ENCODE measurements around the gene AKNA. TPM values are rescaled to one million over a fixed set of nuclear protein-coding genes. Genes with fewer than 3 reads are reported as not detected.

AKNA gene
- total RNA-seq, 3 donors from 2014 or later (not counting 1 experiment from before 2014, with no cell fraction given): 577 to 743 (median 676) TPM

DNA sequence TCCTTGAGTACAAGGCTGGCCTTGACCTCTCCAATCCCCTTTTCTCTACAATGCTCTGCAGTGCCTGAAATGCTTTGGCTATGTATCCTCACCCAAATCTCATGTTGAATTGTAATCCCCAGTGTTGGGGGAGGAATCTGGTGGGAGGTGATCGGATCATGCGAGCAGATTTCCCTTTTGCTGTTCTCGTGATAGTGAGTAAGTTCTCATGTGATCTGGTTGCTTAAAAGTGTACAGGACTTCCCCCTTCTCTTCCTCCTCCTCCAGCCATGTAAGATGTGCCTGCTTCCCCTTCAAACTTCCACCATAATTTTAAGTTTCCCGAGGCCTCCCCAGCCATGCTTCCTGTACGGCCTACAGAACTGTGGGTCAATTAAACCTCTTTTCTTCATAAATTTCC lies 28.5 kb upstream of the AKNA start:
- no peak overlapping the region for H3K4me3 Mint-ChIP-seq
- Histone ChIP-seq H3K27me3 (ENCODE audit: control insufficient read depth, insufficient read depth, low read length) (no peaks in the 10 kb centered on the region), H3K27ac (ENCODE audit: low read length) (no peak overlapping the region), H3K9me3 (ENCODE audit: control insufficient read depth, insufficient read depth, low read length) (no peaks in the 10 kb centered on the region), H3K4me3 (ENCODE audit: low read length) (no peak overlapping the region), H3K36me3 (ENCODE audit: control insufficient read depth, insufficient read depth, low read length) (no peaks in the 10 kb centered on the region), H3K4me1 (ENCODE audit: control insufficient read depth, insufficient read depth, low read length) (peaks cover 7% of the 10 kb centered on the region)
- peaks cover 7 to 12% of the 10 kb centered on the region in 2 donors for H3K4me1 Mint-ChIP-seq
- no peaks in the 10 kb centered on the region for H3K27me3 Mint-ChIP-seq (ENCODE audit: low read depth in 2 of 2)
- DNase-seq: no peak
- H3K9me3 Mint-ChIP-seq: no peaks in the 10 kb centered on the region
- H3K36me3 Mint-ChIP-seq: no peaks in the 10 kb centered on the region
- no peak for ATAC-seq
- intact Hi-C loops (cut with micrococcal nuclease): no loop called here
- 86% methylated on average over 3 of the region's 5 CpGs for WGBS (ENCODE audit: insufficient coverage)
- TF ChIP-seq, protein P1, sequence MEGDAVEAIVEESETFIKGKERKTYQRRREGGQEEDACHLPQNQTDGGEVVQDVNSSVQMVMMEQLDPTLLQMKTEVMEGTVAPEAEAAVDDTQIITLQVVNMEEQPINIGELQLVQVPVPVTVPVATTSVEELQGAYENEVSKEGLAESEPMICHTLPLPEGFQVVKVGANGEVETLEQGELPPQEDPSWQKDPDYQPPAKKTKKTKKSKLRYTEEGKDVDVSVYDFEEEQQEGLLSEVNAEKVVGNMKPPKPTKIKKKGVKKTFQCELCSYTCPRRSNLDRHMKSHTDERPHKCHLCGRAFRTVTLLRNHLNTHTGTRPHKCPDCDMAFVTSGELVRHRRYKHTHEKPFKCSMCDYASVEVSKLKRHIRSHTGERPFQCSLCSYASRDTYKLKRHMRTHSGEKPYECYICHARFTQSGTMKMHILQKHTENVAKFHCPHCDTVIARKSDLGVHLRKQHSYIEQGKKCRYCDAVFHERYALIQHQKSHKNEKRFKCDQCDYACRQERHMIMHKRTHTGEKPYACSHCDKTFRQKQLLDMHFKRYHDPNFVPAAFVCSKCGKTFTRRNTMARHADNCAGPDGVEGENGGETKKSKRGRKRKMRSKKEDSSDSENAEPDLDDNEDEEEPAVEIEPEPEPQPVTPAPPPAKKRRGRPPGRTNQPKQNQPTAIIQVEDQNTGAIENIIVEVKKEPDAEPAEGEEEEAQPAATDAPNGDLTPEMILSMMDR (IDR thresholded peaks at IDR 0.05): no peak
- no peak overlapping the region for H3K27ac Mint-ChIP-seq

DNA sequence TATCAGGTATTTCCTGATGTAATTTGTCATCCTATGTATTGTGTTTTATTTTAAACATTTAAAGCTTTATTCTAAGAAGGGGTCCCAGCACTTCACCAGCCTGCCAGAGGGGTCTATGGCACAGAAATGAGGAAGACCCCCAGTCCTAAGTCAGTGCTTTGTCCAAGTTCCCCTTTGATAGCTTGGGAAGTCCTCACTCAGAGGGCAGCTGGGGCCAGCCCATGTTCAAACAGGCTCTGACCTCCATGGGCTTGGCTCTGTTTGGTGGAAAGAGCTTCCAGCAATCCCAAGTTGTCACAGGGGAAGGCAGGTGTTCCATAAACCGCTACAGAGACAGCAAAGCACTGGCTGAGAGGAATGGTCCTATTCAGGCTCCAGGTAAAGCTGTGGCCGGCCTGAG lies 26.6 kb upstream of the AKNA start:
- Histone ChIP-seq H3K4me3 (ENCODE audit: low read length) (no peak overlapping the region), H3K27me3 (ENCODE audit: control insufficient read depth, insufficient read depth, low read length) (no peaks in the 10 kb centered on the region), H3K9me3 (ENCODE audit: control insufficient read depth, insufficient read depth, low read length) (no peaks in the 10 kb centered on the region), H3K4me1 (ENCODE audit: control insufficient read depth, insufficient read depth, low read length) (peaks cover 7% of the 10 kb centered on the region), H3K36me3 (ENCODE audit: control insufficient read depth, insufficient read depth, low read length) (no peaks in the 10 kb centered on the region), H3K27ac (ENCODE audit: low read length) (no peak overlapping the region)
- ATAC-seq (no peak), DNase-seq (no peak)
- WGBS (ENCODE audit: insufficient coverage): 91% methylated on average over 2 of the region's 2 CpGs
- intact Hi-C loops (cut with micrococcal nuclease): no loop called here
- H3K9me3 Mint-ChIP-seq: no peaks in the 10 kb centered on the region
- H3K36me3 Mint-ChIP-seq: no peaks in the 10 kb centered on the region
- H3K27ac Mint-ChIP-seq: no peak overlapping the region
- H3K4me1 Mint-ChIP-seq: peaks cover 7 to 15% of the 10 kb centered on the region in 2 donors
- H3K4me3 Mint-ChIP-seq: no peak overlapping the region
- no peaks in the 10 kb centered on the region for H3K27me3 Mint-ChIP-seq (ENCODE audit: low read depth in 2 of 2)
- TF ChIP-seq, protein P1 (IDR thresholded peaks at IDR 0.05): no peak

DNA sequence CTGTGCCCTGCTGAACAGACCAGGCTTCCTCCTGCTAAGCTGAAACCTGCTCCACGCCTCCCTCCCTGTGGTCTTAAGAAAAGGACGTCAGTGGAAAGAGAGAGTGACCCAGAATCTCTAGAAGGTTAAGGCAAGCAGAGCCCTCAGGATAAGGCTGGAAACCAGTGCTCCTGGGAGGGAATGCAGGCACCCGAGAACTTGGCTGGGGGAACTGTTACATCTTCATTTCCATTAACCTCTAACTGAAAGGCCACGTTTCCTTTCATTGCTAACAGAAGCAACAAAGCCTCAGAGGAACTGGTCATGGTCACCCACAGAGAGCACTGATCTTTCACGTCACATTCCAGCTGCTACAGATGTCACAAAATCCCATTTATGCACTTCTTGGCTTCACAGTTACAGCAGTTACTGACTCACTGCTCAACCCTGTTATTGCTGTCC lies 26.1 kb upstream of the AKNA start:
- Histone ChIP-seq H3K9me3 (ENCODE audit: control insufficient read depth, insufficient read depth, low read length) (no peaks in the 10 kb centered on the region), H3K4me3 (ENCODE audit: low read length) (no peak overlapping the region), H3K27me3 (ENCODE audit: control insufficient read depth, insufficient read depth, low read length) (no peaks in the 10 kb centered on the region), H3K27ac (ENCODE audit: low read length) (no peak overlapping the region), H3K36me3 (ENCODE audit: control insufficient read depth, insufficient read depth, low read length) (no peaks in the 10 kb centered on the region), H3K4me1 (ENCODE audit: control insufficient read depth, insufficient read depth, low read length) (peaks cover 7% of the 10 kb centered on the region)
- 75% methylated on average over 5 of the region's 5 CpGs for WGBS (ENCODE audit: insufficient coverage)
- peaks cover 7 to 19% of the 10 kb centered on the region in 2 donors for H3K4me1 Mint-ChIP-seq
- TF ChIP-seq, protein P1 (IDR thresholded peaks at IDR 0.05): no peak
- no peak for ATAC-seq
- DNase-seq: no peak
- H3K4me3 Mint-ChIP-seq: no peak overlapping the region
- H3K27ac Mint-ChIP-seq: no peak overlapping the region
- intact Hi-C loops (cut with micrococcal nuclease): no loop called here
- H3K9me3 Mint-ChIP-seq: no peaks in the 10 kb centered on the region
- H3K27me3 Mint-ChIP-seq (ENCODE audit: low read depth in 2 of 2): no peaks in the 10 kb centered on the region
- no peaks in the 10 kb centered on the region for H3K36me3 Mint-ChIP-seq

DNA sequence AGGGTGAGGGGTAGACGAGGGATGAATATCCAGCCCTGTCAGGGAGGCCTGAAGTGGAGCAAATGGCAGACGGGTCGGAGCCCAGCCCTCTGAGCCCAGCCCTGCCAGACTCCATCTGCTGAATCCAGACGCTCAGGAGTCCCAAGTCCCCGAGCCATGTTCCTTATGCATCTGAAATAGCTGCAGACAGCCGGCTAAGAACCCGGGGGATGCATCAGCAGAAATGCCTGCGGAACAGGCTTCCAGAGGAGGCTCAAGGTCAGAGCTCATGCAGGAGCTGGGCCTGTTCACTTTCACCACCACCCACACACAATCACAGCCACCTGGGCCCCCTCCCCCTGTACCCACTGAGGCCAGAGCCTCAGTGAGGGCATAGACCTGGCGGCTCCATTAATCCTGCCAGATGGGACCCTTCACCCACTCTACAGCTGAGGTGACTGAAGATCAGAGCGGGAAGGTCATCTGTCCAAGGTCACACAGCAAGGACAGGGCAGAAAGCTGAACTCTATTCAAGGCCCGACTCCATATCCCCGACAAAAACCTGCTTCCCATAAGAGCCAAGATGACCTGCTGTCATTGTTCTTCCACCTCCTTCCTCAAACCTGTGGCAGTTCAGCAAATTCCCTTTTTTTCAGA lies 24.4 kb upstream of the AKNA start:
- DNase-seq (no peak), ATAC-seq (no peak)
- 92% methylated on average over 12 of the region's 12 CpGs for WGBS (ENCODE audit: insufficient coverage)

More for the DNA sequence above, 24.4 kb upstream of the AKNA start:
- Histone ChIP-seq H3K36me3 (ENCODE audit: control insufficient read depth, insufficient read depth, low read length) (no peaks in the 10 kb centered on the region), H3K27ac (ENCODE audit: low read length) (no peak overlapping the region), H3K4me3 (ENCODE audit: low read length) (no peak overlapping the region), H3K27me3 (ENCODE audit: control insufficient read depth, insufficient read depth, low read length) (no peaks in the 10 kb centered on the region), H3K9me3 (ENCODE audit: control insufficient read depth, insufficient read depth, low read length) (no peaks in the 10 kb centered on the region), H3K4me1 (ENCODE audit: control insufficient read depth, insufficient read depth, low read length) (no peaks in the 10 kb centered on the region)
- H3K4me1 Mint-ChIP-seq: peaks cover 0 to 11% of the 10 kb centered on the region in 2 donors
- no peak overlapping the region for H3K4me3 Mint-ChIP-seq
- intact Hi-C loops (cut with micrococcal nuclease): no loop called here
- no peaks in the 10 kb centered on the region for H3K27me3 Mint-ChIP-seq (ENCODE audit: low read depth in 2 of 2)
- TF ChIP-seq, protein P1 (IDR thresholded peaks at IDR 0.05): no peak
- no peaks in the 10 kb centered on the region for H3K36me3 Mint-ChIP-seq
- H3K27ac Mint-ChIP-seq: no peak overlapping the region
- H3K9me3 Mint-ChIP-seq: no peaks in the 10 kb centered on the region

Measured in natural killer cell (primary cell).